ENCODE data around the gene HEXIM1. TPM values are rescaled to one million over a fixed set of nuclear protein-coding genes. Genes with fewer than 3 reads are reported as not detected.

The HEXIM1 gene
- total RNA-seq, 1 experiment from 2014 or later: 59.1 TPM

DNA sequence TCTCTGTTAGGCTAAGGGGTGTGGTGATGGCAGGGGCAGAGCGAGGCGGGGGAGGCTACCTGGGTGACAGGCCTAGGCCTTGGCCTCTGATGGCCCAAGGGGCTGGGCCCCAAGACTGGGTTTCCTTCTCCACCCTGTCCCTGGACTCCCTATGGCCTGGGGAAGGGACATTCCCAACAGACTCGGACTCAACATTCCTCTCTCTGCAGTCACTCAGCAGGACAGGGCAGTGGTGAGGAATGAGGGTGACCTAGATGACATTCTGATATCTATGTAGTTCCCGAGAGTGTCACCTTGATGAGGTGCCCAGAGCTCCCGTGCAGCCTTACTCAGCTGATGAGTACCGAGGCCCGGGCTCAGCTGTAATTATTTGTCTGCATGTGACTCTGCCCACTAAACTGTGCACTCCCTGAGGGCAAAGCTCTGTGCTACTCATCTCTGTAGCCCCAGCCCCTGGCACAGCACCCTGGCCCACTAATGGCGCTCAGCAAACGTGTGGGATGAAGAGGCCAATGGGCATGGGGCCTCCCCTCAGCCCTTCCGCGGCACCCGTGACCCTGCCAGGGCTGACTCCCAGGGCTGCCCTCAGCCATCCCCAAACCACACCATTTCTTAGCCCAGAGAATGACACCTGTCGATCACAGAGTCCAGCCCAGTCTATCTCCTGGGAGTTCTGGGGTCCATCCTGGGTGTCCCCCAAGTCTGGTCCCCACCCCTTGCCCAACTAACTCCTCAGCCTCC lies 18.2 kb upstream of the HEXIM1 start:
- no peak for TF ChIP-seq CTCF (IDR thresholded peaks at IDR 0.05)
- no peak for TF ChIP-seq SIN3A (IDR thresholded peaks at IDR 0.05; ENCODE audit: borderline replicate concordance, insufficient read depth, low read depth, low read length)
- TF ChIP-seq TCF7L2 (IDR thresholded peaks at IDR 0.05; ENCODE audit: low read depth, low read length): no peak
- no peak for TF ChIP-seq POLR2AphosphoS5 (IDR thresholded peaks at IDR 0.05; ENCODE audit: low read depth, low read length)
- TF ChIP-seq, protein P1, sequence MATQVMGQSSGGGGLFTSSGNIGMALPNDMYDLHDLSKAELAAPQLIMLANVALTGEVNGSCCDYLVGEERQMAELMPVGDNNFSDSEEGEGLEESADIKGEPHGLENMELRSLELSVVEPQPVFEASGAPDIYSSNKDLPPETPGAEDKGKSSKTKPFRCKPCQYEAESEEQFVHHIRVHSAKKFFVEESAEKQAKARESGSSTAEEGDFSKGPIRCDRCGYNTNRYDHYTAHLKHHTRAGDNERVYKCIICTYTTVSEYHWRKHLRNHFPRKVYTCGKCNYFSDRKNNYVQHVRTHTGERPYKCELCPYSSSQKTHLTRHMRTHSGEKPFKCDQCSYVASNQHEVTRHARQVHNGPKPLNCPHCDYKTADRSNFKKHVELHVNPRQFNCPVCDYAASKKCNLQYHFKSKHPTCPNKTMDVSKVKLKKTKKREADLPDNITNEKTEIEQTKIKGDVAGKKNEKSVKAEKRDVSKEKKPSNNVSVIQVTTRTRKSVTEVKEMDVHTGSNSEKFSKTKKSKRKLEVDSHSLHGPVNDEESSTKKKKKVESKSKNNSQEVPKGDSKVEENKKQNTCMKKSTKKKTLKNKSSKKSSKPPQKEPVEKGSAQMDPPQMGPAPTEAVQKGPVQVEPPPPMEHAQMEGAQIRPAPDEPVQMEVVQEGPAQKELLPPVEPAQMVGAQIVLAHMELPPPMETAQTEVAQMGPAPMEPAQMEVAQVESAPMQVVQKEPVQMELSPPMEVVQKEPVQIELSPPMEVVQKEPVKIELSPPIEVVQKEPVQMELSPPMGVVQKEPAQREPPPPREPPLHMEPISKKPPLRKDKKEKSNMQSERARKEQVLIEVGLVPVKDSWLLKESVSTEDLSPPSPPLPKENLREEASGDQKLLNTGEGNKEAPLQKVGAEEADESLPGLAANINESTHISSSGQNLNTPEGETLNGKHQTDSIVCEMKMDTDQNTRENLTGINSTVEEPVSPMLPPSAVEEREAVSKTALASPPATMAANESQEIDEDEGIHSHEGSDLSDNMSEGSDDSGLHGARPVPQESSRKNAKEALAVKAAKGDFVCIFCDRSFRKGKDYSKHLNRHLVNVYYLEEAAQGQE (IDR thresholded peaks at IDR 0.05; ENCODE audit: insufficient read depth in 1 of 2, low read depth in 2 of 2, low read length in 1 of 2): no peak
- DNase-seq (ENCODE audit: low read depth, low spot score): no peak
- no peaks in the 10 kb centered on the region; the same call in 1 of the 2 replicates for H3K36me3 ChIP-seq (ENCODE audit: control insufficient read depth, insufficient read depth, low read length)
- TSS peak; percentile 78 for BruUV-seq (replicated peaks)
- no peaks in the 10 kb centered on the region for H3K9me3 ChIP-seq (ENCODE audit: control insufficient read depth, insufficient read depth, low read depth, low read length)
- no peaks in the 10 kb centered on the region for H3K27me3 ChIP-seq (ENCODE audit: control insufficient read depth, insufficient read depth, low read length)
- in situ Hi-C loops (cut with HindIII; ENCODE audit: low pct_unique_long_range_greater_than_20kb, low sequenced_read_pairs): no loop called here
- peaks cover 42% of the 10 kb centered on the region for H3K4me1 ChIP-seq (ENCODE audit: control insufficient read depth, insufficient read depth, low read length)
- intact Hi-C loops (cut with micrococcal nuclease; ENCODE audit: unreplicated experiment): no loop called here
- peak; percentile 47 for ATAC-seq
- ChIA-PET POLR2A (no interaction called here), CTCF (interaction anchor here (0.5 to 0.7 kb wide), 2 partner anchors 18 to 161 kb away, joined by 3 to 5 read pairs; no protein-coding TSS in a partner anchor)
- peak overlapping the region; percentile 83 for H3K27ac ChIP-seq (ENCODE audit: low read length)
- H3K4me3 ChIP-seq (ENCODE audit: low read depth in 2 of 2, low read length in 2 of 2): peak overlapping the region; percentile 72 to 74

DNA sequence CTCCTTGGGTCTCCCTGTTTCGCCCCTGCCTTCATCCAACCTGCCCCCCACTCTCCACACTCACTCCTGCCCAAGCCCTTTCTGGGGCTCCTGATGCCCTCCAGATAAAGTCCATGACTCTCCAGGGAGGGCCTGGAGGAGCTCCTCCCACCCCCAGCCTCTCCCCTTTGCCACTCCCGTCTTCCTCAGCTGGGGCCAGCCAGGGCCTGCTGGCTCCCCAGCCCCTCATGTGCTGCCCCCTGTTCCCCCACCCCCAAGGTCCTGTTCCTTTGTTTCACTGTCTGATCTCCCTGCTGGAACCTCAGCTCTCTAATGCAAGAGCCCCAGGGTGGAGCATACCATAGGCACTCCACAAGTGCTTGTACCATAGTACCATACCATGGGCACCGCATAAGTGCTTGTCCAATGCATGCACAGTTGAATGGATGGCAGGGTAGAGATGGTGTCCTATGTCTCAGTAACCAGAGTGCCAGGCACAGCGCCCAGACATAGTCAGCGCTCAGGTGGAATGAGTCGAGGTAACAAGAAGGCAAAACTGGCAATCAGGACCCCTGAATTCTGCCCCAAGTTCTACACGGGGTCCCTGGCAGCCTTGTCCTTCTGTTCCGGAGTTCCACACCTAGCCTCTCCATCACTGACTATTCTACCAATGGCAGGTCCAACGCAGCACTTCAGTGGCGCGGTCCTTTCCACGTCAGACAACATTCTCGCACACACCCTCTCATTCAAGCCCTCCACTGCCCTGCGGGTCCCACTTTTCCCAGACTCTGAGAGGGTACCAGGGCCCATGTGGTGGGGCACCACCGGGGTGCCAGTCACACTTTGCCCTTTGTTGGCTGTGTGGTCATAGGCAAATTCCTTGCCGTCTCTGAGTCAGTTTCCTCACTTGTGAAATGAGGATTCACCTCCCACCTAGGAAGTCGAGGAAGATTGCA lies 17.3 kb upstream of the HEXIM1 start:
- POLR2A ChIA-PET: no interaction called here
- Histone ChIP-seq H3K27me3 (ENCODE audit: control insufficient read depth, insufficient read depth, low read length) (no peaks in the 10 kb centered on the region), H3K27ac (ENCODE audit: low read length) (peak overlapping the region; percentile 83), H3K9me3 (ENCODE audit: control insufficient read depth, insufficient read depth, low read depth, low read length) (no peaks in the 10 kb centered on the region), H3K4me1 (ENCODE audit: control insufficient read depth, insufficient read depth, low read length) (peaks cover 44% of the 10 kb centered on the region), H3K36me3 (ENCODE audit: control insufficient read depth, insufficient read depth, low read length) (no peaks in the 10 kb centered on the region; the same call in 1 of the 2 replicates), H3K4me3 (ENCODE audit: low read depth in 2 of 2, low read length in 2 of 2) (peak overlapping the region; percentile 72 to 74)
- TF ChIP-seq CTCF (IDR thresholded peaks at IDR 0.05) (no peak), TCF7L2 (IDR thresholded peaks at IDR 0.05; ENCODE audit: low read depth, low read length) (no peak), SIN3A (IDR thresholded peaks at IDR 0.05; ENCODE audit: borderline replicate concordance, insufficient read depth, low read depth, low read length) (no peak), POLR2AphosphoS5 (IDR thresholded peaks at IDR 0.05; ENCODE audit: low read depth, low read length) (no peak)
- TF ChIP-seq, protein P1 (IDR thresholded peaks at IDR 0.05; ENCODE audit: insufficient read depth in 1 of 2, low read depth in 2 of 2, low read length in 1 of 2): no peak
- intact Hi-C loops (cut with micrococcal nuclease; ENCODE audit: unreplicated experiment) (no loop called here), in situ Hi-C loops (cut with HindIII; ENCODE audit: low pct_unique_long_range_greater_than_20kb, low sequenced_read_pairs) (no loop called here)
- CTCF ChIA-PET: interaction anchor here (0.5 to 0.7 kb wide), 4 partner anchors 19 to 162 kb away, joined by 3 to 5 read pairs (median 3); no protein-coding TSS in a partner anchor
- ATAC-seq (no peak), DNase-seq (ENCODE audit: low read depth, low spot score) (no peak)
- BruUV-seq (replicated peaks): no TSS peak

Measured in Panc1 (cell line).